ENCODE measurements around the gene TBC1D5. TPM values are rescaled to one million over a fixed set of nuclear protein-coding genes. Genes with fewer than 3 reads are reported as not detected.

TBC1D5 gene
- total RNA-seq, 1 donor from 2014 or later, result 48.1 TPM

- intact Hi-C loops (cut with DNase I), result no loop called here
- no peak for TF ChIP-seq POLR2A (IDR thresholded peaks at IDR 0.05)
- no peak for TF ChIP-seq CTCF (IDR thresholded peaks at IDR 0.05)
- TF ChIP-seq POLR2AphosphoS5 (IDR thresholded peaks at IDR 0.05; ENCODE audit: insufficient read depth in 1 of 2, low read depth in 1 of 2), result no peak
- Histone ChIP-seq H3K9me3 (peaks cover 7% of the 10 kb centered on the region), H3K27me3 (no peaks in the 10 kb centered on the region), H3K27ac (no peak overlapping the region), H3K4me1 (no peaks in the 10 kb centered on the region), H3K36me3 (peaks cover 0 to 21% of the 10 kb centered on the region in 2 donors), H3K4me3 (no peak overlapping the region)
- no peak for DNase-seq (ENCODE audit: extremely low spot score in 2 of 2)
These were observed 538.3 kb downstream of the TBC1D5 start for GRCh38 chr3:17204049-17204650.

- intact Hi-C loops (cut with DNase I), result no loop called here
- Histone ChIP-seq H3K36me3 (peaks cover 0 to 18% of the 10 kb centered on the region in 2 donors), H3K27me3 (no peaks in the 10 kb centered on the region), H3K9me3 (peaks cover 7% of the 10 kb centered on the region), H3K4me3 (no peak overlapping the region), H3K27ac (no peak overlapping the region), H3K4me1 (peaks cover under 1% of the 10 kb centered on the region)
- no peak for DNase-seq (ENCODE audit: extremely low spot score in 2 of 2)
- no peak for TF ChIP-seq POLR2AphosphoS5 (IDR thresholded peaks at IDR 0.05; ENCODE audit: insufficient read depth in 1 of 2, low read depth in 1 of 2)
- no peak for TF ChIP-seq CTCF (IDR thresholded peaks at IDR 0.05)
- TF ChIP-seq POLR2A (IDR thresholded peaks at IDR 0.05), result no peak
These were observed 540.9 kb downstream of the TBC1D5 start for GRCh38 chr3:17201538-17201937.

- Histone ChIP-seq H3K27ac (no peak overlapping the region), H3K4me1 (peaks cover 15% of the 10 kb centered on the region), H3K36me3 (peaks cover 0 to under 1% of the 10 kb centered on the region in 2 donors), H3K4me3 (no peak overlapping the region), H3K9me3 (no peaks in the 10 kb centered on the region), H3K27me3 (no peaks in the 10 kb centered on the region)
- intact Hi-C loops (cut with DNase I), result no loop called here
- no peak for TF ChIP-seq POLR2A (IDR thresholded peaks at IDR 0.05)
- TF ChIP-seq POLR2AphosphoS5 (IDR thresholded peaks at IDR 0.05; ENCODE audit: insufficient read depth in 1 of 2, low read depth in 1 of 2), result no peak
- no peak for TF ChIP-seq CTCF (IDR thresholded peaks at IDR 0.05)
- no peak for DNase-seq (ENCODE audit: extremely low spot score in 2 of 2)
These were observed 546.4 kb downstream of the TBC1D5 start for GRCh38 chr3:17195856-17196604.

GRCh38 chr3:17195192-17195611 lies 547.2 kb downstream of the TBC1D5 start:
- intact Hi-C loops (cut with DNase I), result no loop called here
- TF ChIP-seq POLR2A (IDR thresholded peaks at IDR 0.05) (no peak), POLR2AphosphoS5 (IDR thresholded peaks at IDR 0.05; ENCODE audit: insufficient read depth in 1 of 2, low read depth in 1 of 2) (no peak), CTCF (IDR thresholded peaks at IDR 0.05) (no peak)
- no peaks in the 10 kb centered on the region for H3K9me3 ChIP-seq

GRCh38 chr3:17194116-17194515 lies 548.3 kb downstream of the TBC1D5 start:
- no peaks in the 10 kb centered on the region for H3K36me3 ChIP-seq
- DNase-seq (ENCODE audit: extremely low spot score in 2 of 2), result no peak
- H3K27ac ChIP-seq, result no peak overlapping the region
- H3K4me1 ChIP-seq, result peaks cover 15% of the 10 kb centered on the region
- H3K4me3 ChIP-seq, result no peak overlapping the region
- TF ChIP-seq POLR2AphosphoS5 (IDR thresholded peaks at IDR 0.05; ENCODE audit: insufficient read depth in 1 of 2, low read depth in 1 of 2), result no peak
- TF ChIP-seq CTCF (IDR thresholded peaks at IDR 0.05), result no peak
- intact Hi-C loops (cut with DNase I), result no loop called here
- H3K27me3 ChIP-seq, result no peaks in the 10 kb centered on the region
- no peaks in the 10 kb centered on the region for H3K9me3 ChIP-seq

More at GRCh38 chr3:17195192-17195611, 547.2 kb downstream of the TBC1D5 start:
- H3K27ac ChIP-seq, result no peak overlapping the region
- H3K36me3 ChIP-seq, result no peaks in the 10 kb centered on the region
- no peak for DNase-seq (ENCODE audit: extremely low spot score in 2 of 2)
- H3K4me1 ChIP-seq, result peaks cover 15% of the 10 kb centered on the region
- no peaks in the 10 kb centered on the region for H3K27me3 ChIP-seq
- no peak overlapping the region for H3K4me3 ChIP-seq

Data from vagina (tissue), 2 donors.